ENCODE data around the gene TFPI.

TFPI gene

DNA sequence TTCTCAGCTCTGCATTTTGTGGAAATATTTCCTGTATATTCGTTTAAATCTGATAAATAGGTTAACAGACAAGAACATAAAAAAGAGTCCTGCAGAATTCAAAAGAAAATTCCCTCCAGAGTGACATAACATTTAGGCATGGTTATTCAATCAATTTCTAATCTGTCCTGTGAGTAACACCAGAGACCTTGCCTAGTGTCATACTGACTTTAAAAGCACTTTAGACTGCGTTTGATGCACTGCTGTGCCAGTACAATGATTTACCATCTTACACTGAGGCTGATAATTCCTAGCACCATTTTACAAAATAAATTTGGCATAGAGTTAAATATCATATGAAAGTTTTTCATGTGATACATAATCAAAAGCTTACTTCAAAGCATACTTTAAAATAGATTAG lies 70.7 kb downstream of the TFPI start:
- no peaks in the 10 kb centered on the region for H3K4me1 ChIP-seq (ENCODE audit: control insufficient read depth, insufficient read depth, low read length)
- H3K9me3 ChIP-seq (ENCODE audit: control insufficient read depth, insufficient read depth, low read length), result no peaks in the 10 kb centered on the region
- H3K4me3 ChIP-seq (ENCODE audit: low read length), result no peak overlapping the region
- no peak for DNase-seq (ENCODE audit: low read depth, low spot score)
- no peak overlapping the region for H3K27ac ChIP-seq (ENCODE audit: low read length)
- no peaks in the 10 kb centered on the region for H3K27me3 ChIP-seq (ENCODE audit: control insufficient read depth, insufficient read depth, low read length)
- no peaks in the 10 kb centered on the region for H3K36me3 ChIP-seq (ENCODE audit: control insufficient read depth, insufficient read depth, low read length)
- WGBS (ENCODE audit: insufficient coverage, insufficient read length), result no CpG with 5 or more reads among the region's 2 CpGs

- H3K36me3 ChIP-seq (ENCODE audit: control insufficient read depth, insufficient read depth, low read length), result no peaks in the 10 kb centered on the region
- H3K27ac ChIP-seq (ENCODE audit: low read length), result no peak overlapping the region
- H3K4me3 ChIP-seq (ENCODE audit: low read length), result no peak overlapping the region
- H3K27me3 ChIP-seq (ENCODE audit: control insufficient read depth, insufficient read depth, low read length), result no peaks in the 10 kb centered on the region
- no peaks in the 10 kb centered on the region for H3K9me3 ChIP-seq (ENCODE audit: control insufficient read depth, insufficient read depth, low read length)
- no peaks in the 10 kb centered on the region for H3K4me1 ChIP-seq (ENCODE audit: control insufficient read depth, insufficient read depth, low read length)
- DNase-seq (ENCODE audit: low read depth, low spot score), result no peak
- no CpG with 5 or more reads among the region's 5 CpGs for WGBS (ENCODE audit: insufficient coverage, insufficient read length)
These were observed 71.4 kb downstream of the TFPI start for GRCh38 chr2:187482796-187483195.

DNA sequence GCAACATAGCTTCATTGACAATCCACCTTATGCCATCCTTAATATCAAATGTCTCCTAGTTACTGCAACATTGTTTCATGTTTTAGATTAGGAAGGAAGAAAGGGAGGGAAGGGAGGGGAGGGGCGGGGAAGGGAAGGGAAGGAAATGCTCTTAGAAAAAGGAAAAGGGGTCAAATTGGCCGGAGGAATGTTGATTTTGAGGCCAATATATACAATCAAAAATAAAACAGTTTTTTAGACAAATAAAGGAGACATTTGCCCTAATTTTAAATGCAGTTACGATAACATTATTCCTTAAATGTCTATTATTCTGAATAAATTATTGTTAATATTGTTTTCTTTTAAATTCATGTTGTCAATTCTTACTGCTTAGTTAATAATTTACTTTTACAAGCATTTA lies 72.7 kb downstream of the TFPI start:
- no peak overlapping the region for H3K4me3 ChIP-seq (ENCODE audit: low read length)
- H3K27me3 ChIP-seq (ENCODE audit: control insufficient read depth, insufficient read depth, low read length), result no peaks in the 10 kb centered on the region
- H3K36me3 ChIP-seq (ENCODE audit: control insufficient read depth, insufficient read depth, low read length), result no peaks in the 10 kb centered on the region
- no peak for DNase-seq (ENCODE audit: low read depth, low spot score)
- no peaks in the 10 kb centered on the region for H3K9me3 ChIP-seq (ENCODE audit: control insufficient read depth, insufficient read depth, low read length)
- no peak overlapping the region for H3K27ac ChIP-seq (ENCODE audit: low read length)
- H3K4me1 ChIP-seq (ENCODE audit: control insufficient read depth, insufficient read depth, low read length), result no peaks in the 10 kb centered on the region
- WGBS (ENCODE audit: insufficient coverage, insufficient read length), result no CpG with 5 or more reads among the region's 3 CpGs

DNA sequence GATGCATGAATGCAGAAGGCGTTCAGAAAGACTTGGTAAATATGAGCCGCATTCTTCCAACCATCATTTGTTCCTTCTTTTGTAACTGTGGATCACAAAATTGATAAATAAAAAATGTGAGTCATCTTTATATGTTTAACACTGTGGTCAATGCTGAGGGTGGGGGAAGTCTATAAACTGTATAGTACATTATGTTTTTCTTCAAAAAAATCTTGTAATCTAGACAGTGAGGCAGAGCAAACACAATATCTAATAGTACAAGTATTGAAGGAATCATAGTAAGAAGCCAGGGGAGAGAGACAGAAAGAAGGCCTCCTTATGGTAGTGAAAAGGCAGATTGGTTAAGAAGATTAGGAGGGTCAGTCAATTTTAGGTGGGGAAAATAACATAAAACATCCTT lies 75.5 kb downstream of the TFPI start:
- Histone ChIP-seq H3K27me3 (ENCODE audit: control insufficient read depth, insufficient read depth, low read length) (no peaks in the 10 kb centered on the region), H3K9me3 (ENCODE audit: control insufficient read depth, insufficient read depth, low read length) (no peaks in the 10 kb centered on the region), H3K27ac (ENCODE audit: low read length) (no peak overlapping the region), H3K4me3 (ENCODE audit: low read length) (no peak overlapping the region), H3K4me1 (ENCODE audit: control insufficient read depth, insufficient read depth, low read length) (no peaks in the 10 kb centered on the region), H3K36me3 (ENCODE audit: control insufficient read depth, insufficient read depth, low read length) (no peaks in the 10 kb centered on the region)
- DNase-seq (ENCODE audit: low read depth, low spot score), result no peak
- no CpG with 5 or more reads among the region's 2 CpGs for WGBS (ENCODE audit: insufficient coverage, insufficient read length)

DNA sequence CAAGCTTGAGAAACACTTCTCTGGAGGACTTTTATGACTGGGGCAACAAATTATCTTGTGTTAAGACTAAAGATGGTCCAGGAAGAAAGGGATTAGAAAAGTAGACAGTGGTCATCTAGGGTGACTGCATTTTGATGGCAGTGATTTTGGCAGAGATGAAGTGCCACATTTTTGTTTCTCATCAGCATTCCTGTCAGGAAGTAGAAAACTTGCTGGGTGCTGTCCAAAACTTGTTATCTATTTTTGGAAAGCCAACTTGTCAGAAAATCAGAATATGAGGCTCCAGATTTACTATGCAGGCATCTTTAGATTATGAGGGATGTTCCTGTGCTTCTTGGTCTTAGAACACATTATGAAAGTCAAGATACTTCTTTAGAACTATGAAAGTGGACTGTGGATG lies 77.2 kb downstream of the TFPI start:
- Histone ChIP-seq H3K36me3 (ENCODE audit: control insufficient read depth, insufficient read depth, low read length) (no peaks in the 10 kb centered on the region), H3K27me3 (ENCODE audit: control insufficient read depth, insufficient read depth, low read length) (no peaks in the 10 kb centered on the region), H3K4me1 (ENCODE audit: control insufficient read depth, insufficient read depth, low read length) (no peaks in the 10 kb centered on the region), H3K4me3 (ENCODE audit: low read length) (no peak overlapping the region), H3K9me3 (ENCODE audit: control insufficient read depth, insufficient read depth, low read length) (no peaks in the 10 kb centered on the region), H3K27ac (ENCODE audit: low read length) (no peak overlapping the region)
- no peak for DNase-seq (ENCODE audit: low read depth, low spot score)

DNA sequence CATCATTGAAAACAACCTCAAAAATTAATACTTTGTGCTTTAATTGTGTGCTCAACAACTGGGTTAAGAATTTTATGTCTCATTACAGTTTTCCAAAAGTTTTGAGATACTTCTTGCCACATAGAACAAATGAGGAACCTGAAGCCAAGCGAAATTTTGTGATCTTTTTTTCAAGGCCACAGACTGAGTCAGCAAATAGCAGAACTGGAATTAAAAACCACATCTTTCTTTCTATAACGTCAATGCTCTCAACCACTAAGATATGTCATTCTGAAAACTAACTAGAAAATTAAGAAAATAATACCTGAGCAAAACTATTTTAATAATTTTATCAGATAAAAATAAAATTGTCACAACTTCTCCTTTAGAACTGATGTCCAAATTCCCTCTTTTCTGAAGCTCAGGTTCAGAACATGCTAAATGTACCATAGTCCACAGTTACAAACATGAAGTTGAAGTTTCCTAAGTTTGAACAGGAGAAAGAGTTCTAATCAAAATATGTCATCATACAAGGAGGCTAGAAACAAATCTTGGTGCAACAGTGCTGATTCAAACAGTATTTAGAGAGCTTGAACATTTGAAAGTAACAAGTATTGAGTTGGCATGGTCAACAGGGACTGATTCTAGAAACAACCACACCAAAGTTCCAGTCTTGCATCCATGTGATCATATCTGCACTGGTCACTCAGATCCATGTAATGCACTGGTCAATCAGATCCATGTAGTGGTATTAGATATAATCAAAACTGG lies 78.6 kb downstream of the TFPI start:
- DNase-seq (ENCODE audit: low read depth, low spot score), result no peak

GRCh38 chr2:187470698-187471097 lies 83.5 kb downstream of the TFPI start:
- Histone ChIP-seq H3K27me3 (ENCODE audit: control insufficient read depth, insufficient read depth, low read length) (no peaks in the 10 kb centered on the region), H3K36me3 (ENCODE audit: control insufficient read depth, insufficient read depth, low read length) (no peaks in the 10 kb centered on the region), H3K4me1 (ENCODE audit: control insufficient read depth, insufficient read depth, low read length) (no peaks in the 10 kb centered on the region), H3K9me3 (ENCODE audit: control insufficient read depth, insufficient read depth, low read length) (no peaks in the 10 kb centered on the region), H3K27ac (ENCODE audit: low read length) (no peak overlapping the region), H3K4me3 (ENCODE audit: low read length) (no peak overlapping the region)
- WGBS (ENCODE audit: insufficient coverage, insufficient read length), result no CpG with 5 or more reads among the region's 2 CpGs
- DNase-seq (ENCODE audit: low read depth, low spot score), result no peak

More for the DNA sequence above, 78.6 kb downstream of the TFPI start:
- Histone ChIP-seq H3K4me3 (ENCODE audit: low read length) (no peak overlapping the region), H3K9me3 (ENCODE audit: control insufficient read depth, insufficient read depth, low read length) (no peaks in the 10 kb centered on the region), H3K4me1 (ENCODE audit: control insufficient read depth, insufficient read depth, low read length) (no peaks in the 10 kb centered on the region), H3K27me3 (ENCODE audit: control insufficient read depth, insufficient read depth, low read length) (no peaks in the 10 kb centered on the region), H3K27ac (ENCODE audit: low read length) (no peak overlapping the region), H3K36me3 (ENCODE audit: control insufficient read depth, insufficient read depth, low read length) (no peaks in the 10 kb centered on the region)
- no CpG with 5 or more reads among the region's 2 CpGs for WGBS (ENCODE audit: insufficient coverage, insufficient read length)

- Histone ChIP-seq H3K36me3 (ENCODE audit: control insufficient read depth, insufficient read depth, low read length) (no peaks in the 10 kb centered on the region), H3K4me3 (ENCODE audit: low read length) (no peak overlapping the region), H3K9me3 (ENCODE audit: control insufficient read depth, insufficient read depth, low read length) (no peaks in the 10 kb centered on the region), H3K4me1 (ENCODE audit: control insufficient read depth, insufficient read depth, low read length) (no peaks in the 10 kb centered on the region), H3K27me3 (ENCODE audit: control insufficient read depth, insufficient read depth, low read length) (no peaks in the 10 kb centered on the region), H3K27ac (ENCODE audit: low read length) (no peak overlapping the region)
- DNase-seq (ENCODE audit: low read depth, low spot score), result no peak
These were observed 84.7 kb downstream of the TFPI start for GRCh38 chr2:187469538-187469937.

DNA sequence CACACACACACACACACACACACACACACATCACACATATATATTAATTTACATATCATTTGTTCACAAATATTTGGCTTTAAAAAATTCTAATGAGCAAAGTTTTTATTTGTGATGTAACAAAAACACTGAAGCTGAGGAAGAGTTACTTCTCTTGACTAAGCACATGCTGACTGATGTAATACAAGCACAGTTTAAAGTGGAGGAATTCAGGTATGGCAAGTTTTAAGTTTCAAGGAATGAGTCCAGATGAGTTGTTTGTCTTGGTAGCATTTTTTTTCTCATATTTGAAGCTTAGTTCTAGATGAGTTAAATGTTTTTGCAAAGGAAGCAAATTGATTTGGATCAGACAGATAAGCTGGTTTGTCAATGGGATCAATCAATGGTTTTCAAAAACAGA lies 86.0 kb downstream of the TFPI start:
- DNase-seq (ENCODE audit: low read depth, low spot score), result no peak
- H3K36me3 ChIP-seq (ENCODE audit: control insufficient read depth, insufficient read depth, low read length), result no peaks in the 10 kb centered on the region
- H3K27ac ChIP-seq (ENCODE audit: low read length), result no peak overlapping the region
- no peaks in the 10 kb centered on the region for H3K4me1 ChIP-seq (ENCODE audit: control insufficient read depth, insufficient read depth, low read length)
- H3K27me3 ChIP-seq (ENCODE audit: control insufficient read depth, insufficient read depth, low read length), result no peaks in the 10 kb centered on the region
- H3K4me3 ChIP-seq (ENCODE audit: low read length), result no peak overlapping the region
- no peaks in the 10 kb centered on the region for H3K9me3 ChIP-seq (ENCODE audit: control insufficient read depth, insufficient read depth, low read length)

DNA sequence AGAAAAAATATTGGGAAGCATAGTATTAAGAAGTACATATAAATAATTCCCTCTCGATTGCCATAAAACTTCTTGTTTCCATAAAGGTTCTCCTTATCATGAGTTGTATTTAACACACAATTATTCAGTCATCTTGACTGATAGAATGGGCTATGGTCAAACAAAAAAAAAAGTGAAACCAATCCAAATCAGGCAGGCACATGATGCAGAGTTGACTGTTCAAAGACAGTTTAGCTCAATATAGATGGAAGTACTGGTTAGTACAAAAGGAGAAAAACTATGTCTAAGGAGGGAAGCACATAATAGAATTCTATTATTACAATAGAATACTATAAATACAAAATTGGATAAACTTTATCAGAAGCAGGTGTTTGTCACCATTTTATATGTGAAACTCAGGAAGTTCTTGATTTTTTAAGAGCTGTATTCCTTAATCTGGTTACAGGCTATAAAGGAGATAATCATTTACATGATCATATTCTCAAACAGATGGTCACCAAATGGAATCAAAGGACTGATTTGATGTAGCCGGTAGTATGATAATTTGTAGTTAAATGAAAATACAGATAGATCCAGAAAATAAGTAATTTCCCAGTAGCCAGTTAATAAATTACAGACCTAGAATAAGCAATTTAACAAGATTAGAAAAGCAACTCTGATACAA lies 88.0 kb downstream of the TFPI start:
- H3K36me3 ChIP-seq (ENCODE audit: control insufficient read depth, insufficient read depth, low read length), result no peaks in the 10 kb centered on the region
- no CpG with 5 or more reads among the region's 2 CpGs for WGBS (ENCODE audit: insufficient coverage, insufficient read length)
- H3K4me1 ChIP-seq (ENCODE audit: control insufficient read depth, insufficient read depth, low read length), result no peaks in the 10 kb centered on the region
- no peaks in the 10 kb centered on the region for H3K27me3 ChIP-seq (ENCODE audit: control insufficient read depth, insufficient read depth, low read length)
- H3K4me3 ChIP-seq (ENCODE audit: low read length), result no peak overlapping the region
- H3K27ac ChIP-seq (ENCODE audit: low read length), result no peak overlapping the region
- DNase-seq (ENCODE audit: low read depth, low spot score), result no peak
- H3K9me3 ChIP-seq (ENCODE audit: control insufficient read depth, insufficient read depth, low read length), result no peaks in the 10 kb centered on the region

- WGBS (ENCODE audit: insufficient coverage, insufficient read length), result no CpG with 5 or more reads among the region's 4 CpGs
These were observed 91.4 kb downstream of the TFPI start for GRCh38 chr2:187462839-187463238.

More at GRCh38 chr2:187462839-187463238, 91.4 kb downstream of the TFPI start:
- Histone ChIP-seq H3K27ac (ENCODE audit: low read length) (no peak overlapping the region), H3K4me3 (ENCODE audit: low read length) (no peak overlapping the region), H3K27me3 (ENCODE audit: control insufficient read depth, insufficient read depth, low read length) (no peaks in the 10 kb centered on the region), H3K9me3 (ENCODE audit: control insufficient read depth, insufficient read depth, low read length) (no peaks in the 10 kb centered on the region), H3K36me3 (ENCODE audit: control insufficient read depth, insufficient read depth, low read length) (no peaks in the 10 kb centered on the region), H3K4me1 (ENCODE audit: control insufficient read depth, insufficient read depth, low read length) (no peaks in the 10 kb centered on the region)
- no peak for DNase-seq (ENCODE audit: low read depth, low spot score)

Data from iPS DF 6.9 (cell line).